Naive B cell (primary cell): ENCODE measurements around the gene CAMSAP1. TPM values are rescaled to one million over a fixed set of nuclear protein-coding genes. Genes with fewer than 3 reads are reported as not detected.

Source experiments
- ATAC-seq, 2 donors: fragments of 150-1000 bp; cut with Tn5 transposase; 2 replicates each; pipeline ENCODE4 v1.10.0; 2021; ENCODE audit warnings: low read depth in 2 of 2, mild to moderate bottlenecking in 2 of 2, moderate library complexity in 2 of 2
- DNase-seq: peaks from one replicate; pipeline ENCODE4 v3.0.0; 2022
- H3K27ac Mint-ChIP-seq, 6 donors: one replicate each; pipeline ENCODE4 v1.8.0; 2020 to 2022; ENCODE audit warnings: mild to moderate bottlenecking in 6 of 6, mixed read lengths in 6 of 6, moderate library complexity in 5 of 6, inconsistent platforms in 2 of 6
- H3K27me3 Mint-ChIP-seq, 3 donors: one replicate each; pipeline ENCODE4 v1.8.0; 2021 to 2022; ENCODE audit warnings: mixed read lengths in 3 of 3, mild to moderate bottlenecking in 1 of 3
- H3K36me3 Mint-ChIP-seq, 2 donors: one replicate each; pipeline ENCODE4 v1.8.0; 2020 to 2022; ENCODE audit warnings: mixed read lengths in 2 of 2, inconsistent platforms in 1 of 2, mild to moderate bottlenecking in 1 of 2
- H3K4me1 Mint-ChIP-seq, 3 donors: one replicate each; pipeline ENCODE4 v1.8.0; 2020 to 2022; ENCODE audit warnings: mixed read lengths in 3 of 3, inconsistent platforms in 1 of 3, mild to moderate bottlenecking in 1 of 3, moderate library complexity in 1 of 3
- H3K4me3 Mint-ChIP-seq, 8 donors: one replicate each; pipeline ENCODE4 v1.8.0; 2020 to 2022; ENCODE audit warnings: mild to moderate bottlenecking in 8 of 8, mixed read lengths in 8 of 8, moderate library complexity in 8 of 8, inconsistent platforms in 2 of 8
- H3K9me3 Mint-ChIP-seq, 7 donors: one replicate each; pipeline ENCODE4 v1.8.0; 2020 to 2022; ENCODE audit warnings: mixed read lengths in 7 of 7, mild to moderate bottlenecking in 5 of 7, inconsistent platforms in 2 of 7, moderate library complexity in 1 of 7
- polyA plus RNA-seq, 6 donors: library from polyadenylated mRNA; unstranded; fragments of 300-500 nt; fragmentation: Illumina TruSeq; gene quantifications; one replicate each; pipeline ENCODE4 v1.2.3, GENCODE V29; 2021; ENCODE audit warnings: low read depth in 6 of 6

Gene CAMSAP1
- polyA plus RNA-seq, 6 donors from 2014 or later = 0.95 to 3.5 (median 2.0) TPM; not detected in 1

DNA sequence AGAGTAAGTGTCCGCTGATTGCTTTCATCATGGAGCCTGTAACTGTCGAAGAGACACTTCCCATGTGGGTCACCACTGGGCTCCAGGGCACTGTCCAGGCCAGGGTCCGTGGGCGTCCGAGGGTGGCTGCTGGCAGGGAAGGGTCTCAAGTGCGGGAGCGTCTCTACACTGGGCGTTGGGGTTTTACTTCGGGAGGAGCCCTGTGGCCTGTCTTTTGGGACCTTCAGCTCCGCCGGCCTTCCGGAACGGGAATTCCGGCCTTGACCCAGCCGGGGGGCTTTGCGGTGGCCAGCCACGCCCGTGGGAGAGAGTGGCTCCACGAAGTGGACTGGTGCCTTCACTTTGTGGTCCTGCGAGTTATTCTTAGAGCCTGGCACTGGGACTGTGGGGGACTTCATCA is 86.2 kb downstream of the CAMSAP1 start:
- no peak overlapping the region for H3K4me3 Mint-ChIP-seq
- DNase-seq (no peak), ATAC-seq (no peak)
- H3K27ac Mint-ChIP-seq = no peak overlapping the region
- H3K9me3 Mint-ChIP-seq = no peaks in the 10 kb centered on the region
- H3K36me3 Mint-ChIP-seq = peaks cover 32 to 34% of the 10 kb centered on the region in 2 donors
- H3K4me1 Mint-ChIP-seq = peaks cover 0 to 6% (median 0%) of the 10 kb centered on the region in 3 donors
- H3K27me3 Mint-ChIP-seq = no peaks in the 10 kb centered on the region

DNA sequence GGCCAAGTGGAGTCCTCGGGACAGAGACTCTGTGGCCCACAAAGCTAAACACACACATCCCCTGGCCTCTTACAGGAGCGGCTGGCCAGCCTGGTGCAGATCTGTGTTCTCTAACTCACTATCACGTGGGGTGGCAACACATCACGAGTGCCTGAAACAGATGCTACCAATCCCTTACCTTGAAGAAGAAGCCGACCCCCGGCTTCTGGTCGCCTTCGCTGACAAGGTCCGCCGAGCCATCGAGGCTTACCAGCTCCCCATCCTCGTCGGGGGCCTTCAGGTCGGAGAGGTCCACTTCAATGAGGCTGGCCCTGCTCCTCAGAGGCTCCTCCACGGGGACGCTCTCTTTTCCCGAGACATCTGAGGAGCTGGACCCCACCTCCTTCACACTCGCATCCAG is 86.7 kb downstream of the CAMSAP1 start:
- peaks cover 0 to 6% (median 0%) of the 10 kb centered on the region in 3 donors for H3K4me1 Mint-ChIP-seq
- peaks cover 32 to 33% of the 10 kb centered on the region in 2 donors for H3K36me3 Mint-ChIP-seq
- no peaks in the 10 kb centered on the region for H3K27me3 Mint-ChIP-seq
- no peaks in the 10 kb centered on the region for H3K9me3 Mint-ChIP-seq
- H3K27ac Mint-ChIP-seq = peak overlapping the region in 1 of 6 donors; percentile 27
- H3K4me3 Mint-ChIP-seq = no peak overlapping the region
- no peak for DNase-seq
- ATAC-seq = no peak

DNA sequence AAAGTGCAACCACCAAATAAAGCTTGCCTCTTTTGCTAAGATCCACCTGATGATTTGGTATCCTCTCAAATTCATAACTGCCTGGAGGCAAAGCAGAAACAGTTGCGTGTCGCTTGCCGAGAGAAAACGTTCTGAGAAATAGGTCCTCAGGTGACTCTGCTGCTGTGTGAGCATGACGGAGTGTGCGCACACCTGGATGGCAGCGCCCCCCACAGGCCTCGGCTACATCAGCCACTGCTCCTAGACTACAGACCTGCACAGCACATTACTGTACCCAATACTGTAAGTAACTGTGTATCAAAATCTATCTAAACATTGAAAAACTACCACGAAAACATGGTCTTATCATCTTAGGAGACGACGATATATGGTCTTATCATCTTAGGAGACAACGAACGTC is 87.4 kb downstream of the CAMSAP1 start:
- ATAC-seq (no peak), DNase-seq (no peak)
- Mint-ChIP-seq H3K27me3 (no peaks in the 10 kb centered on the region), H3K4me1 (peaks cover 0 to 6% (median 0%) of the 10 kb centered on the region in 3 donors), H3K4me3 (no peak overlapping the region), H3K27ac (no peak overlapping the region), H3K9me3 (no peaks in the 10 kb centered on the region), H3K36me3 (peaks cover 26 to 28% of the 10 kb centered on the region in 2 donors)

DNA sequence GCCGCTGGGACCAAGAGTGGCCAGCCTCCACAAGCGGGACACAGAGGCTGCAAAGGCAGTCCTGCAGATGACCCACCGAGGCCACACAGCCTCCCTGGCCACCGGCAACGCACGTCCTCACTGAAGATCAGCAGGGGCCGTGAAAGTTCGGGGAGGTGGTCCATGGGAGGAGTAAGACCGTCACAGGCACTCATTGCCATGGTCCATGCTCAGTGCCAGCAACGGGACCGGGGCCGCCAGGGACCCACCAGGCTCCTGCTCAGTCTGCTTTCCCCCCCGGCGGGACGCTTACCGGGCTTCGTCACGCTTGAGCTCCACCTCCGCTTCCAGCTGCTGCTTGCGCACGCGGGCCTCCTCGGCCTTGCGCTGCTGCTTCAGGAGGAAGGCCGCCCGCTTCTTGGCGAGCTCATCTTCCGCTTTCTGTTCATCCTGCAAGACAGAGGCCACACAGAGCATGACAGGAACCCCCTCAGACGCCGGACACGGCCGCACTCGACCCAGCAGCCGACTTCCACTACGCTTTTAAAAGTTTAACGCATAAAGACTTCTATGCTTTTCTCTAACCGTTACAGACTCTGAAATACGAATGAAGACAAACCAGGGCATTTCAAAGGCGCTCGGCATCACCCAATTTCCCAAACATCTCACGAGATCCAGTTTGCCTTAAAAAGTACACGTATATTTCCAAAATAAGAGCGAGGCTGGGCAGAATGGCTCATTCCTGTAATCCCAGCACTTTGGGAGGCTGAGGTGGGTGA is 88.4 kb downstream of the CAMSAP1 start:
- no peaks in the 10 kb centered on the region for H3K9me3 Mint-ChIP-seq
- H3K36me3 Mint-ChIP-seq = peaks cover 22 to 33% of the 10 kb centered on the region in 2 donors
- no peak for DNase-seq
- H3K4me1 Mint-ChIP-seq = peaks cover 0 to 6% (median 0%) of the 10 kb centered on the region in 3 donors
- no peak overlapping the region for H3K4me3 Mint-ChIP-seq
- ATAC-seq = no peak
- H3K27me3 Mint-ChIP-seq = no peaks in the 10 kb centered on the region
- no peak overlapping the region for H3K27ac Mint-ChIP-seq

DNA sequence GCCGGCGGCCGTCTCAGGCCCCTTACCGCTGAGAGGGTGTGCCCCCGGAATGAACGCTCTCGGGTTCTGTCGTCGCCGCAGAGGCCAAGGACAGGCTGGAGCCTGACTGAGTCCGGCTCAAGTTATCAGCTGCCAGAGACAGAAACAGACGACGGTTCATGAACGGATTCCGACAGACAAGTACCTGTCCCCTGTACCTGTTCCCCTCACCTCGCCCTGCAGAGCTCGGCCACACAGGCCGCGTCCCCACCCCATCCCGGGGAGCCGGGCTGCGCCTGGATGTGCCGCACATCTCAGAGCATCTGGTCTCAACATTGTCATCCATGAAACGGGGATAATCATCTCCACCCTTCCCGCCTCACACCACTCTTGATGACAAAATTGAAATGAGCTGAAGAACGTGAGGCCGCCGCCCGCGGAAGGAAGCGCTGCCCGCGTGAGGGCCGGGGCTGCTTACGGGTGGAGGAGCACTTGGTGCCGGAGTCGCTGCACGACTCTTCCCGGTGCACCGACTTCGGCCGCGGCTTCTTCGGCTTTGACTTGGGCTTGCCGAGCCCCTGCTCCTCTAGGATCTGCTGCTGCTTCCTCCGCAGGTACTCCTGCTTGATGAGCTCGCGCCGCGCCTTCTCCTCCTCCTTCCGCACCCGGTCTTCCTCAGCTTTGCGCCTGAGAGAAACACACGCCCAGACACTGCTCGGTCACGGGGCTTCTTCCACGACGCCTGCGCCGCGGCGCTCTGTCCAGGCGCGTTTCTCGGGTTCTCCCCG is 89.2 kb downstream of the CAMSAP1 start:
- Mint-ChIP-seq H3K4me1 (peaks cover 0 to 6% (median 0%) of the 10 kb centered on the region in 3 donors), H3K27me3 (no peaks in the 10 kb centered on the region), H3K36me3 (peaks cover 15 to 30% of the 10 kb centered on the region in 2 donors), H3K9me3 (no peaks in the 10 kb centered on the region), H3K27ac (no peak overlapping the region), H3K4me3 (no peak overlapping the region)
- ATAC-seq (no peak), DNase-seq (no peak)

DNA sequence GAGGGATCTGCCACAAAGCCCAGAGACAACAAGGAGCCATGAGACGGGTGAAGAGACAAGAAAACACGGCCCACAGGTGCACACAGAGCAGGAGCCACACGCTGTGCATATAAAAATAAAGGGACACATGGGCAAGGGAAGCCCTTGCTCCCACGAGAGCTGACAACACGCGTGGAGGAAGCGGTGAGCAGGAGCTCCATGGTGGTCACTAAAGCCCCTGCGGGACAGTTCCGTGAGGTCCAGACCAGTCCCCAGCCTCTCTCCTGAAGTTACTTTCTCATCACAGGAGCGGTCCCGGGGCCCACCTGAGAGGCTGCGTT is 90.7 kb downstream of the CAMSAP1 start:
- no peaks in the 10 kb centered on the region for H3K27me3 Mint-ChIP-seq
- H3K4me3 Mint-ChIP-seq = no peak overlapping the region
- H3K9me3 Mint-ChIP-seq = no peaks in the 10 kb centered on the region
- ATAC-seq (no peak), DNase-seq (no peak)
- no peak overlapping the region for H3K27ac Mint-ChIP-seq
- H3K4me1 Mint-ChIP-seq = no peaks in the 10 kb centered on the region
- peaks cover 11 to 16% of the 10 kb centered on the region in 2 donors for H3K36me3 Mint-ChIP-seq

DNA sequence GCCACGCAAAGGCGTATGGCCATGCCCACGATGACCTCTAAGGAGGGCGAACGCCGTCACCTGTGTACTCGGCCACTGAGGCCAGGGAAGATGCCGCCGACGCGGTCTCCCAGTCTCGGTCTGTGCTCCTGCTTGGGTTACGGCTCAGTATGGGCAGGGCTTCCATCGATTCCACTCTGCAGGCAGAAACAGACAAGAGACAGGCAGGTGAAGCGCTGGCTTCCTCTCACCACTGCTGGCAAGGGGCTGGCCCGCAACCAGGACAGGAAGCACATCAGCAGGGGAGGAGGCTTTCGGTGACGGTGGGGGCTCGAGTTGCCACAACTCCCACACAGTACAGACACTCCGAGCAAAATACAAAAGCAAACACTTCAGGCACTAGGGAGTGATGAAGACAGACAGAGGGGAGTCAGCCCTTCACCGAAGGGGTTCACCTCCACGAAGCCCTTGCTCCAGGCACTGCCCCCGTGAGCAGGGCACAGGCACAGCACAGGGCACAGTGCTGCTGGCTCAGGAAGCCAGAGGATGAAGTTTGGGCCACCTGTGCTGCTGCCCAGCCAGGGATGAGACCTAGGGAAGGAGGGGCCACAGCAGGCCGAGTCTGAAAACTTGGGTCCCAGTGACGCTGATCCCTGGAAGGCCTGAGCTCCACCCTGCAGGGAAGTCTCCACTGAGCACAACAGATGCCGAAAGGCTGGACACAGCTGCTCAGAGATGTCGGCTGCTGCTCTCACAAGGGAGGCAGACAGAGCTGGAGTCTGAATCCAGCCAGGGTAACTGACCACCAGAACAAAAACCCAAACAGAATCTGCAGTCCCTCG is 91.3 kb downstream of the CAMSAP1 start:
- ATAC-seq = no peak
- Mint-ChIP-seq H3K9me3 (no peaks in the 10 kb centered on the region), H3K4me1 (no peaks in the 10 kb centered on the region), H3K27ac (peak overlapping the region in 2 of 6 donors; percentile 44 to 93), H3K27me3 (no peaks in the 10 kb centered on the region), H3K36me3 (peaks cover 14 to 16% of the 10 kb centered on the region in 2 donors), H3K4me3 (no peak overlapping the region)
- DNase-seq = no peak

DNA sequence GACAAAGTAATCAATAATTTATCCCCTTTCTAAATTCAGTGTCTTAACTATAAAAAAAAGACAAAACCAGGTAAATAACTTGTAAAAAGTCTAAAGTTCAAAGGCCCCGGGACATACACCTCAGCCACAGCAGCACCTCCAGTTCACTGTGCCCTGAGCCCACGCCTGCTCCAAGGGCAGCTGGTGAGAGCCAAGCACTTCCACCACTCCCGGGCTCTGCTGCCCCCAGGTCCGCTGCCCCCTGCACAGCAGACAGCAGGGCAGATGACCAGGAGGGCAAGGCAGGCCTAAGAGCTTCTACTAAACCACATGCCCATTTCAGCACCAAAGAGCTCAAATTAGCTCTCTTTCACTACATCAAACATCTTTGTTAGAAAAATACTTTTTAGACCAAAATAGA is 91.9 kb downstream of the CAMSAP1 start:
- no peaks in the 10 kb centered on the region for H3K4me1 Mint-ChIP-seq
- DNase-seq = no peak
- H3K4me3 Mint-ChIP-seq = no peak overlapping the region
- peaks cover 10 to 16% of the 10 kb centered on the region in 2 donors for H3K36me3 Mint-ChIP-seq
- H3K9me3 Mint-ChIP-seq = no peaks in the 10 kb centered on the region
- no peak for ATAC-seq
- no peaks in the 10 kb centered on the region for H3K27me3 Mint-ChIP-seq
- no peak overlapping the region for H3K27ac Mint-ChIP-seq

DNA sequence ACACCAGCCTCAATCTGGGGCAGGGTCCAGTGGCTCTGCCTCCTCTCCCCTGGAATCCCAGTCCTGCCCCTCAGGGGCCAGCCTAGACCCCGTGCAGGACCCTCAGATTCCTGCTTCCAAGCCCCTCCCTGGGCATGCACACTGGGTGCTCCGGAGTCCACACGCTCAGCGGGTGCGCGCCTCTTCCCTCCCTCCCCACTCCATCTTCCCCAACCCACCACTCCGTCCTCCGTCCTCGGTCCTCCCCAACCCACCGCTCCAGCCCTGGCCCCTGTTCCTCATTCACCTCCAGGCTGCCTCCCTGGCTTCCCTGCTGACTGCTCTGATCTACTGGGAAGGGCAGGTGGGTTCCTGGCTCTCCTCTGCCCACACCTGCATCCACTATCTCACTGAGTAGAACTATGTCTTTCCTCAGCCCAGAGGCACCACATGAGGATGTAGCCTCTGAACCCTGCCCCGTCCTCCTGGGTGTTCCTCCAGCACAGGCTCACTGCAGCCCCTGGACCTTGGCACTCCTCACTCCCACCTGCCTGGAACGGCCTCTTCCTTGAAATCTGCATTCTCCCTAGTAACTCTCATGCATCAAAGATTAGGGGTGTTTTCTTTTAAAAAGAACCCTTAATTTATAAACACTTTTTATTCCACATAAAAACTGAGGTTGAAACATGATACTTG is 92.8 kb downstream of the CAMSAP1 start:
- Mint-ChIP-seq H3K4me3 (no peak overlapping the region), H3K27me3 (no peaks in the 10 kb centered on the region), H3K27ac (peak overlapping the region in 1 of 6 donors; percentile 78), H3K36me3 (peaks cover 10 to 11% of the 10 kb centered on the region in 2 donors), H3K4me1 (no peaks in the 10 kb centered on the region), H3K9me3 (no peaks in the 10 kb centered on the region)
- no peak for DNase-seq
- no peak for ATAC-seq

DNA sequence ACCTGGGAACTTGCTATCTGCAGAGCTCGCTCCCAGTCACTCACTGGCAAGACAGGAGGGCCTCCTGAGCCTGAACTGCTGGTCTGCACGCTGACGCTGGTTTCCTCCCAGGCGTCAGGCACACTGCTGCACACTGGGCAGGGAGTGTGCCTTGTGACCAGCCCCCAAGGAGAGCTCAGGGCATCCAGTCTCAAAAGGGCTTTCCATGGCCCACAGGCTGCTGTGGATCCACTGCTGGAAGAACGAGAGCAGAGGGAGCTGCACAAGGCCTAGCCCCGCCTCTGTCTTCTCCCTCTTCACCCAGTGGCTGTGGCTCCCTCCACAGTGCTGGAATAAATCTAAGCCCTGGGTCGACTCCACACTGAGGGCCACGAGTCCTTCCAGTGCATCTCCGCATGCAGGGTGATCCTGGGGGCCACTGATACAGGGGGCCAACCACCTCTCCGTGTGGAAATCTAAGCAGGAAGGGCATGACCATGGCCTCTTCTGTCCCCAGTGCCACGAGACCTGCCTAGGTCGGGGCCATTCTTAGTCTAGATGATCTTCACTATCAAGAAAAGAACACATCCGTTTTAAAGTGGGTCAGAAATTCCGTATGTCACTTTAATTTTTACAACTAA is 93.6 kb downstream of the CAMSAP1 start:
- Mint-ChIP-seq H3K36me3 (peaks cover 10 to 11% of the 10 kb centered on the region in 2 donors), H3K4me3 (no peak overlapping the region), H3K27ac (no peak overlapping the region), H3K9me3 (no peaks in the 10 kb centered on the region), H3K27me3 (no peaks in the 10 kb centered on the region), H3K4me1 (no peaks in the 10 kb centered on the region)
- no peak for ATAC-seq
- DNase-seq = no peak

DNA sequence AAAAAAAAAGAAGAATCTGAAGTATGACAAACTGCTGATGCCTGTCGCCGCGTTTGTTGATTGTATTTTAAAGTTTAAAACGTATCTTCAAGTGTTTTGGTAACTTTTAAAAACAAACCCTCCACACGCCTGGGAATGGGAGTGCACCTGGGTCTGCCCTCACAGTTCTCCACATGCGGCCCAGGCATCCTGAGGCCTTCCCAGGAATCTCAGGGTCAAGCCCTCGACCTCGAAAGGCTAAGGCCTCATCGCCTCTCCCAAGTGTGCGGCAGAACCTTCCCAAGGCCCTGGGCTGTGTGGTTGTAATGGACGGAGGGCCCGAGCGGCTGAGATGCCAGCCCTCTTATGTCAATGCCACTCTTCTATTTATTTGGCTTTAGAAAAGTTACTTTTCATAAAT is 94.4 kb downstream of the CAMSAP1 start:
- H3K9me3 Mint-ChIP-seq = no peaks in the 10 kb centered on the region
- DNase-seq (no peak), ATAC-seq (no peak)
- no peak overlapping the region for H3K4me3 Mint-ChIP-seq
- no peaks in the 10 kb centered on the region for H3K27me3 Mint-ChIP-seq
- no peaks in the 10 kb centered on the region for H3K4me1 Mint-ChIP-seq
- H3K27ac Mint-ChIP-seq = no peak overlapping the region
- H3K36me3 Mint-ChIP-seq = peaks cover 10 to 11% of the 10 kb centered on the region in 2 donors

DNA sequence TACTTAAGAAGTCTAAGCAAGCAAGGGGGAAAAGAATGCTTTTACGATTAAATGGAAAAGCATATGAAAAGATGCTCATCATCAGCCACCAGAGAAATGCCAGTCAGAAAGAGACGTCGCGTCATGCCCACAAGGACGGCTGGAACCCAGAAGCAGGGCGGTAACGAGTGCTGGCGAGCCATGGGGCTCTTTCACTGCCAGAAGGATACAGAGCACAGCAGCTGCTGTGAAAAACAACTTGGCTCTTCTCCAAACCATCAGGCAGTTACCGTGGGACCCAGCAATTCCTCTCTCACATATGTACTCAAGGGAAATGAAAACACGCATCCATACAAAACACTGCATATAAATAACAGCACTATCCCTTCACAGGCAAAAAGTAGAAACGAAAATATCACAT is 95.5 kb downstream of the CAMSAP1 start:
- Mint-ChIP-seq H3K9me3 (no peaks in the 10 kb centered on the region), H3K4me3 (no peak overlapping the region), H3K4me1 (no peaks in the 10 kb centered on the region), H3K27me3 (no peaks in the 10 kb centered on the region), H3K27ac (peak overlapping the region in 1 of 6 donors; percentile 39), H3K36me3 (peaks cover 10 to 11% of the 10 kb centered on the region in 2 donors)
- no peak for DNase-seq
- ATAC-seq = no peak
